H1 (cell line): ENCODE results near the gene VAV2. TPM values are rescaled to one million over a fixed set of nuclear protein-coding genes. Genes with fewer than 3 reads are reported as not detected.

Source experiments
- CTCF ChIA-PET: fragments of 300-600 bp; sonication (Branson Sonifier 250); formaldehyde crosslinking; loops from one replicate; lab custom pipeline; 2021; ENCODE audit not compliant: partially characterized antibody; lab: Charles Lee
- POLR2A ChIA-PET: fragments of 300-600 bp; sonication (Branson Sonifier 250); formaldehyde crosslinking; loops from one replicate; lab custom pipeline; 2021; ENCODE audit warnings: inconsistent platforms; ENCODE audit not compliant: partially characterized antibody; lab: Charles Lee
- DNase-seq, 2 experiments: peaks; one replicate each; pipeline versions ENCODE4 v3.0.0 to v3.0.0-alpha.2; 2010 to 2022; ENCODE audit warnings: low spot score in 2 of 2, low read depth in 1 of 2, mixed read lengths in 1 of 2
- FAIRE-seq: peaks from 2 replicates; lab custom pipeline; 2011; peaks lifted over from hg19 to GRCh38; lab: Jason Lieb, UNC
- H2AFZ ChIP-seq: 2 replicates; pipeline ENCODE4 v1.8.1; 2012; ENCODE audit warnings: low read length, inconsistent platforms
- H2AK5ac ChIP-seq: 2 replicates; pipeline ENCODE4 v1.6.1; 2013; ENCODE audit warnings: low read depth, low read length
- H2BK120ac ChIP-seq: replicated peaks from 2 replicates; pipeline ENCODE3; 2013; ENCODE audit warnings: low read depth, low read length, inconsistent platforms
- H2BK12ac ChIP-seq: 2 replicates; pipeline ENCODE4 v1.6.1; 2013; ENCODE audit warnings: low read depth, low read length
- H2BK15ac ChIP-seq: 2 replicates; pipeline ENCODE4 v1.6.1; 2013; ENCODE audit warnings: low read length
- H2BK20ac ChIP-seq: 2 replicates; pipeline ENCODE4 v1.6.1; 2013; ENCODE audit warnings: low read length
- H2BK5ac ChIP-seq: 2 replicates; pipeline ENCODE4 v1.6.1; 2013; ENCODE audit warnings: low read depth, low read length
- H3K14ac ChIP-seq: 2 replicates; pipeline ENCODE4 v1.6.1; 2013; ENCODE audit warnings: inconsistent platforms; ENCODE audit not compliant: insufficient read length
- H3K18ac ChIP-seq: 2 replicates; pipeline ENCODE4 v1.6.1; 2013; ENCODE audit warnings: low read length; ENCODE audit errors: extremely low read depth
- H3K23ac ChIP-seq: 2 replicates; pipeline ENCODE4 v1.6.1; 2013; ENCODE audit warnings: inconsistent platforms; ENCODE audit not compliant: insufficient read length
- H3K23me2 ChIP-seq: 2 replicates; pipeline ENCODE4 v1.6.1; 2013; ENCODE audit warnings: low read depth, low read length
- H3K27ac ChIP-seq: 2 replicates; pipeline ENCODE4 v1.6.1; 2011; ENCODE audit warnings: low read depth, low read length, inconsistent platforms
- H3K27me3 ChIP-seq, 4 experiments: replicated peaks in 1 of 4; 1 replicate in 1 of 4; 2 replicates in 3 of 4; pipeline versions ENCODE4 v1.6.1 to v1.8.1; 2011 to 2013; ENCODE audit warnings: low read length in 3 of 4, mild to moderate bottlenecking in 3 of 4, inconsistent platforms in 2 of 4, mixed read lengths in 2 of 4, moderate library complexity in 1 of 4; ENCODE audit not compliant: control insufficient read depth in 3 of 4, insufficient read depth in 3 of 4; ENCODE audit errors: extremely low read depth in 1 of 4
- H3K36me3 ChIP-seq, 4 experiments: 2 replicates each; pipeline versions ENCODE4 v1.6.1 to v1.8.1; 2011 to 2013; ENCODE audit warnings: mild to moderate bottlenecking in 4 of 4, low read length in 3 of 4, moderate library complexity in 2 of 4, control low read depth in 1 of 4, inconsistent platforms in 1 of 4; ENCODE audit not compliant: insufficient read depth in 4 of 4, control insufficient read depth in 2 of 4
- H3K4ac ChIP-seq: replicated peaks from 2 replicates; pipeline ENCODE3; 2013; ENCODE audit warnings: low read length, low read depth, mixed read lengths, inconsistent platforms; ENCODE audit not compliant: insufficient read length
- H3K4me1 ChIP-seq, 4 experiments: replicated peaks in 1 of 4; 1 replicate in 1 of 4; 2 replicates in 3 of 4; pipeline versions ENCODE4 v1.6.1 to v1.8.1; 2011 to 2013; ENCODE audit warnings: low read length in 3 of 4, inconsistent platforms in 2 of 4, mixed read lengths in 1 of 4; ENCODE audit not compliant: insufficient read depth in 4 of 4, control insufficient read depth in 3 of 4
- H3K4me2 ChIP-seq, 2 experiments: 2 replicates each; pipeline versions ENCODE4 v1.6.1 to v1.8.1; 2011 to 2013; ENCODE audit warnings: low read depth in 2 of 2, low read length in 2 of 2, control low read depth in 1 of 2, inconsistent platforms in 1 of 2, mild to moderate bottlenecking in 1 of 2; ENCODE audit not compliant: insufficient read depth in 1 of 2
- H3K4me3 ChIP-seq, 4 experiments: fragments of 200-600, 300-600 bp in 1 of 4; sonication (generic), shearing (Covaris generic), sonication (Bioruptor Twin) in 1 of 4; 2 replicates each; pipeline versions ENCODE4 v1.5.1 to v1.8.1; 2011 to 2016; ENCODE audit warnings: low read length in 4 of 4, low read depth in 3 of 4, control low read depth in 2 of 4, inconsistent platforms in 2 of 4, mild to moderate bottlenecking in 2 of 4, mixed read lengths in 1 of 4, moderate library complexity in 1 of 4; ENCODE audit not compliant: insufficient read depth in 2 of 4; ENCODE audit errors: extremely low read depth in 1 of 4
- H3K56ac ChIP-seq: replicated peaks from 2 replicates; pipeline ENCODE3; 2013; ENCODE audit warnings: low read depth, mild to moderate bottlenecking, mixed read lengths, low read length, inconsistent platforms; ENCODE audit not compliant: insufficient read length
- H3K79me1 ChIP-seq: 2 replicates; pipeline ENCODE4 v1.6.1; 2013; ENCODE audit warnings: low read depth, low read length, control low read depth
- H3K79me2 ChIP-seq, 2 experiments: 2 replicates each; pipeline versions ENCODE4 v1.6.1 to v1.8.1; 2012 to 2013; ENCODE audit warnings: low read length in 2 of 2, mild to moderate bottlenecking in 2 of 2, inconsistent platforms in 1 of 2; ENCODE audit not compliant: insufficient read depth in 2 of 2, control insufficient read depth in 1 of 2
- H3K9ac ChIP-seq, 4 experiments: replicated peaks in 1 of 4; 1 replicate in 1 of 4; 2 replicates in 3 of 4; pipeline versions ENCODE4 v1.6.1 to v1.8.1; 2011 to 2013; ENCODE audit warnings: low read depth in 3 of 4, low read length in 3 of 4, control low read depth in 2 of 4, mild to moderate bottlenecking in 2 of 4, moderate library complexity in 2 of 4, inconsistent platforms in 1 of 4; ENCODE audit errors: extremely low read depth in 1 of 4
- H3K9me3 ChIP-seq, 2 experiments: 2 replicates each; pipeline versions ENCODE4 v1.6.1 to v1.8.1; 2012 to 2013; ENCODE audit warnings: mild to moderate bottlenecking in 2 of 2, moderate library complexity in 2 of 2, control low read depth in 1 of 2, inconsistent platforms in 1 of 2, low read depth in 1 of 2, low read length in 1 of 2, mixed read lengths in 1 of 2; ENCODE audit not compliant: insufficient read depth in 2 of 2
- H4K20me1 ChIP-seq, 2 experiments: replicated peaks in 1 of 2; 2 replicates each; pipeline versions ENCODE3 to v1.8.1; 2011 to 2013; ENCODE audit warnings: inconsistent platforms in 2 of 2, low read length in 2 of 2, mild to moderate bottlenecking in 1 of 2; ENCODE audit not compliant: insufficient read depth in 2 of 2, control insufficient read depth in 1 of 2
- H4K5ac ChIP-seq: 2 replicates; pipeline ENCODE4 v1.6.1; 2013; ENCODE audit warnings: low read length, low read depth, mixed read lengths, inconsistent platforms; ENCODE audit not compliant: insufficient read length
- H4K8ac ChIP-seq: 2 replicates; pipeline ENCODE4 v1.8.0; 2013; ENCODE audit warnings: mild to moderate bottlenecking, moderate library complexity, low read length, inconsistent platforms; ENCODE audit not compliant: insufficient read depth; ENCODE audit errors: extremely low read depth
- H4K91ac ChIP-seq: replicated peaks from 2 replicates; pipeline ENCODE3; 2013; ENCODE audit warnings: low read length, mixed read lengths, inconsistent platforms; ENCODE audit not compliant: insufficient read length
- ATF2 ChIP-seq: IDR thresholded peaks from 2 replicates; pipeline ENCODE4 v1.6.1; 2012; ENCODE audit warnings: low read length, inconsistent platforms
- FOSL1 ChIP-seq: IDR thresholded peaks from 2 replicates; pipeline ENCODE4 v1.6.1; 2011; ENCODE audit warnings: mild to moderate bottlenecking, low read depth, low read length, moderate library complexity; ENCODE audit not compliant: insufficient read depth
- HDAC6 ChIP-seq: IDR thresholded peaks from one replicate; pipeline ENCODE4 v1.7.1; 2012; ENCODE audit warnings: low read depth, mild to moderate bottlenecking, inconsistent platforms, low read length, moderate library complexity
- KDM1A ChIP-seq: fragments of 200-600, 300-600 bp; sonication (generic); IDR thresholded peaks from 2 replicates; pipeline ENCODE4 v1.7.1; 2016; ENCODE audit warnings: mild to moderate bottlenecking, low read length, borderline replicate concordance
- KDM4A ChIP-seq: IDR thresholded peaks from one replicate; pipeline ENCODE4 v1.7.1; 2012; ENCODE audit warnings: low read depth, mild to moderate bottlenecking, moderate library complexity, low read length, inconsistent platforms; ENCODE audit not compliant: severe bottlenecking
- MAX ChIP-seq: IDR thresholded peaks from 2 replicates; pipeline ENCODE4 v1.6.1; 2012; ENCODE audit warnings: inconsistent platforms
- NRF1 ChIP-seq: IDR thresholded peaks from 2 replicates; pipeline ENCODE4 v1.6.1; 2011; ENCODE audit warnings: mild to moderate bottlenecking, low read depth, low read length, improper control_type of control experiment
- RNF2 ChIP-seq: fragments of 200-900, 300-1000 bp; sonication (generic); IDR thresholded peaks from 2 replicates; pipeline ENCODE4 v1.7.1; 2016; ENCODE audit warnings: borderline replicate concordance, low read depth, mild to moderate bottlenecking, antibody characterized with exemption, low read length; ENCODE audit not compliant: poor library complexity, severe bottlenecking; ENCODE audit errors: missing control alignments
- SRF ChIP-seq: IDR thresholded peaks from 2 replicates; pipeline ENCODE4 v1.6.1; 2011; ENCODE audit warnings: mild to moderate bottlenecking, low read depth, low read length, moderate library complexity
- YY1 ChIP-seq: IDR thresholded peaks from 2 replicates; pipeline ENCODE4 v1.6.1; 2011; ENCODE audit warnings: low read depth, mild to moderate bottlenecking, low read length
- ZNF274 ChIP-seq: IDR thresholded peaks from 2 replicates; pipeline ENCODE4 v1.7.0; 2012; ENCODE audit warnings: low read length, borderline replicate concordance; ENCODE audit errors: extremely low read depth
- WGBS, 2 experiments: shearing (Covaris generic) in 1 of 2; methylation state at CpG; one replicate each; pipeline versions ENCODE4 v1.1.6 to v1.1.7; 2013 to 2015; ENCODE audit warnings: low lambda C conversion rate in 2 of 2, mixed read lengths in 2 of 2, inconsistent platforms in 1 of 2, low coverage in 1 of 2, missing lambda C conversion rate in 1 of 2; ENCODE audit not compliant: insufficient replicate concordance in 2 of 2, insufficient coverage in 1 of 2, insufficient read length in 1 of 2; ENCODE audit errors: extremely low coverage in 1 of 2, missing lambda C conversion rate in 1 of 2; 5-methylcytosine and 5-hydroxymethylcytosine counted together
- polyA plus RNA-seq, 7 experiments: library from polyadenylated mRNA; depleted of rRNA in 3 of 7; stranded (reverse) in 5 of 7; unstranded in 2 of 7; fragments of >200 nt in 5 of 7; fragments of 200-250 nt in 2 of 7; gene quantifications; 1 replicate in 5 of 7; 2 replicates in 1 of 7; 4 replicates in 1 of 7; pipeline versions ENCODE4 v1.2.1 to v1.2.3, GENCODE V29; 2011 to 2013; ENCODE audit warnings: missing spikeins in 2 of 7, mixed read lengths in 2 of 7
- total RNA-seq: library from RNA; stranded (reverse); fragmentation: NEBNext Ultra II Directional; extraction: Animal tissue kit (Norgen Biotek cat#: 25700); gene quantifications from 2 replicates; pipeline ENCODE4 v1.2.1, GENCODE V29; 2021

VAV2 gene
- total and polyA plus RNA-seq, 2 of the 8 experiments (the other 6 are each of a cell fraction or from before 2014, with no cell fraction given), result 13.6 to 37.6 TPM

- Histone ChIP-seq H2BK5ac (no peak overlapping the region), H4K20me1 (peaks cover 12 to 33% of the 10 kb centered on the region in 2 experiments), H2AK5ac (no peak overlapping the region), H2BK15ac (no peak overlapping the region), H3K23me2 (no peaks in the 10 kb centered on the region), H3K4me2 (no peak overlapping the region), H4K5ac (peak overlapping the region; percentile 10), H3K14ac (no peak overlapping the region), H3K18ac (no peak overlapping the region), H3K4me1 (peaks cover 0 to 12% (median 5%) of the 10 kb centered on the region in 4 experiments; a peak in 5 of 7 replicates), H2BK20ac (no peak overlapping the region), H3K4me3 (no peak overlapping the region), H3K36me3 (no peaks in the 10 kb centered on the region; a peak in 1 of 8 replicates), H3K27me3 (no peaks in the 10 kb centered on the region), H3K9ac (no peak overlapping the region), H3K23ac (no peak overlapping the region), H3K79me1 (peaks cover 17% of the 10 kb centered on the region), H3K9me3 (no peaks in the 10 kb centered on the region), H3K4ac (peak overlapping the region; percentile 46), H4K91ac (no peak overlapping the region), H2BK120ac (no peak overlapping the region), H3K79me2 (peaks cover 0 to 71% of the 10 kb centered on the region in 2 experiments; a peak in 2 of 4 replicates), H3K27ac (no peak overlapping the region), H4K8ac (no peak overlapping the region), H3K56ac (no peak overlapping the region), H2AFZ (no peak overlapping the region), H2BK12ac (no peak overlapping the region)
- POLR2A ChIA-PET, result interaction anchor here (0.8 kb wide), 1 partner anchor 10 kb away, joined by 3 read pairs; no protein-coding TSS in a partner anchor
- FAIRE-seq (no peak), DNase-seq (no peak)
- CTCF ChIA-PET, result interaction anchor here (0.9 to 2.3 kb wide), 7 partner anchors 15 to 119 kb away, joined by 3 to 7 read pairs (median 3); no protein-coding TSS in a partner anchor
- WGBS, 2 experiments, result 95% methylated on average over 12 of the region's 14 CpGs; no CpG with 5 or more reads in 1 of the 2 experiments
- no peak for TF ChIP-seq ZNF274
- TF ChIP-seq ATF2, result no peak
- TF ChIP-seq RNF2, result no peak
- no peak for TF ChIP-seq MAX
- TF ChIP-seq KDM4A, result no peak
- TF ChIP-seq HDAC6, result no peak
- TF ChIP-seq FOSL1, result no peak
- TF ChIP-seq SRF, result no peak
- TF ChIP-seq NRF1, result no peak
- no peak for TF ChIP-seq YY1
- no peak for TF ChIP-seq KDM1A
Measured at GRCh38 chr9:133944746-133945135, 47.4 kb downstream of the VAV2 start.
